Astrocyte of the hippocampus (primary cell): ENCODE results near the gene SRRM2.

Source experiments
- DNase-seq: peaks from one replicate; pipeline ENCODE4 v3.0.0; 2011; ENCODE audit warnings: low read depth, low spot score

The SRRM2 gene

GRCh38 chr16:2819939-2820835, 67.7 kb downstream of the SRRM2 start:
- DNase-seq: no peak
